Activated CD4-positive, alpha-beta T cell treated with anti-CD3 and anti-CD28 coated beads for 36 hours (primary cell): Measurements from ENCODE around the gene ADGRF5. TPM values are rescaled to one million over a fixed set of nuclear protein-coding genes. Genes with fewer than 3 reads are reported as not detected.
"Not testable (repeated sequence)": the region's sequence is repeated elsewhere in the genome, so short reads cannot be mapped to it uniquely, and the experiment has no call there.

ENCODE experiments used
- ATAC-seq: fragments of 200-7000 bp; cut with Tn5 transposase; one replicate; pipeline ENCODE4 v1.10.0; 2021; ENCODE audit warnings: mild to moderate bottlenecking, moderate library complexity
- CTCF ChIA-PET: fragments of 350-600 bp; sonication (Branson Sonifier 250); formaldehyde crosslinking; loops from one replicate; lab custom pipeline; 2021; ENCODE audit warnings: antibody characterized with exemption; lab: Charles Lee
- POLR2A ChIA-PET: fragments of 350-600 bp; sonication (Branson Sonifier 250); formaldehyde crosslinking; loops from one replicate; lab custom pipeline; 2021; ENCODE audit warnings: antibody characterized with exemption, inconsistent platforms; lab: Charles Lee
- DNase-seq: peaks from one replicate; pipeline ENCODE4 v3.0.0-alpha.2; 2020
- H3K27ac Mint-ChIP-seq: one replicate; pipeline ENCODE4 v1.8.0; 2021; ENCODE audit warnings: mixed read lengths
- H3K27me3 Mint-ChIP-seq: one replicate; pipeline ENCODE4 v1.8.0; 2021; ENCODE audit warnings: mixed read lengths
- H3K36me3 Mint-ChIP-seq: one replicate; pipeline ENCODE4 v1.8.0; 2021; ENCODE audit warnings: low read depth, mixed read lengths
- H3K4me1 Mint-ChIP-seq: one replicate; pipeline ENCODE4 v1.8.0; 2021; ENCODE audit warnings: mixed read lengths
- H3K4me3 Mint-ChIP-seq: one replicate; pipeline ENCODE4 v1.8.0; 2021; ENCODE audit warnings: mild to moderate bottlenecking, moderate library complexity, mixed read lengths
- H3K9me3 Mint-ChIP-seq: one replicate; pipeline ENCODE4 v1.8.0; 2021; ENCODE audit warnings: low read depth, mixed read lengths
- intact Hi-C, 2 experiments: fragments of 100-400 bp; cut with DNase I in 1 of 2; cut with micrococcal nuclease in 1 of 2; formaldehyde crosslinking; loops; one replicate each; pipeline versions ENCODE4 v1.14.2 to v1.15.1; 2022 to 2024; cut with DNase I, micrococcal nuclease
- total RNA-seq, 2 experiments: library from RNA; stranded (reverse); gene quantifications; one replicate each; pipeline ENCODE4 v1.2.3, GENCODE V29; 2021

ADGRF5 gene
- total RNA-seq, 2 experiments from 2014 or later: not detected

DNA sequence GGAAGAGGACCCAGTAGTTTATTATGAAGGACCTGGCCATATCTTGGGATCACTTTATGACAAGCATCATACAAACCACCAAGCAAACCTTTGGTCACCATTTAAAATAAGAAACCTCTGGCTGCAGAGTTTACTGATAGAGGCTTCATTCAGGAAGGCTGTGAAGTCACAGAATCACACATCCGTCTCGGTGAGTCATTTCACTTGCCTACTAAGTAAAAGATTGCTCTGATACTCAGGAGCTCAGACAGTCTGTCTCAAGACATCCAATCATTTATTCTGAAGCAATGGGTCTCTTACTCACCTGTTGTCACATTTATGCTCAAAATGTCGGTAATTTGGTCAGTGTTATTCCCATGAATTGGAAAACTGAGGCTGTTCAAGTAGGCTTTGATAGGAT lies 33.7 kb downstream of the ADGRF5 start:
- Mint-ChIP-seq H3K36me3 (no peaks in the 10 kb centered on the region), H3K4me1 (no peaks in the 10 kb centered on the region), H3K4me3 (no peak overlapping the region), H3K27me3 (no peaks in the 10 kb centered on the region), H3K27ac (no peak overlapping the region), H3K9me3 (no peaks in the 10 kb centered on the region)
- ATAC-seq (no peak), DNase-seq (no peak)
- POLR2A ChIA-PET: no interaction called here
- CTCF ChIA-PET: no interaction called here
- intact Hi-C loops: no loop called here

DNA sequence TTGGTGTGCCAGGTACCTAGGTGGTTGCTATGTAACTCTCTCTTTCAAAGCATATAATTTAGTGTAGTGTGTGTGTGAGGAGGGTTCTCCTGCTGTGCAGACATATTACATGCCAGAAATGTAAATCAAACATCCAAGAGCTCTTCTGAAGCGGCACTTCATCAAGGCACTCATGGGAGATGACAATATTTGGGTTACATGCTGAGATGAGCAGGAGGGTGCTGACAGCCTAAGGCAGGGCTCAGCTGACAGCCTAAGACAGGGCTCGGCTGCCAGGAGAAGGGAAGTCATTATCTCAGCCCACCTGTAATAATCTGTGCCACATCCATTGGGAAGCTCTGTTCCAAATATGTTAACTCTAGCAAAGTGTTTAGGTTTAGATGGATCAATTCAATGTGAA lies 39.1 kb downstream of the ADGRF5 start:
- H3K27me3 Mint-ChIP-seq: peaks cover 13% of the 10 kb centered on the region
- no peak for ATAC-seq
- no peak overlapping the region for H3K4me3 Mint-ChIP-seq
- no peaks in the 10 kb centered on the region for H3K4me1 Mint-ChIP-seq
- intact Hi-C loops: no loop called here
- no peaks in the 10 kb centered on the region for H3K9me3 Mint-ChIP-seq
- no peak overlapping the region for H3K27ac Mint-ChIP-seq
- ChIA-PET POLR2A (no interaction called here), CTCF (no interaction called here)
- no peak for DNase-seq
- H3K36me3 Mint-ChIP-seq: no peaks in the 10 kb centered on the region

DNA sequence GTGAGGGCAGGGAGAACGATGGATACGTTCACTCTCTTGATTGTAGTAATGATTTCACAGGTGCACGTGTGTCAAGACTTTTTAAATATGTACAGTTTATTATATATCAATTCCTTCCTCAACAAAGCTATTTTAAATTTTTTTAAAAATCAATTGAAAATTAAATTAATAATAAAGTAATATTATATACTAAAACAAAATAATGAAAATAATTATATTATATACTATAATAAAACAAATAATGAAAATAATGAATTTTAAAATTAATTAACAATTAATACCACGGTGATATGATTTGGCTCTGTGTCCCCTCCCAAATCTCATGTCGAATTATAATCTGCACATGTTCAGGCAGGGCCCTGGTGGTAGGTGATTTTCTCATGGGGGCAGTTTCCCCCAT lies 42.7 kb downstream of the ADGRF5 start:
- POLR2A ChIA-PET: no interaction called here
- Mint-ChIP-seq H3K36me3 (no peaks in the 10 kb centered on the region), H3K27ac (no peak overlapping the region), H3K9me3 (no peaks in the 10 kb centered on the region), H3K4me3 (no peak overlapping the region), H3K4me1 (no peaks in the 10 kb centered on the region), H3K27me3 (peaks cover 18% of the 10 kb centered on the region)
- intact Hi-C loops: no loop called here
- DNase-seq (no peak), ATAC-seq (no peak)
- CTCF ChIA-PET: no interaction called here

DNA sequence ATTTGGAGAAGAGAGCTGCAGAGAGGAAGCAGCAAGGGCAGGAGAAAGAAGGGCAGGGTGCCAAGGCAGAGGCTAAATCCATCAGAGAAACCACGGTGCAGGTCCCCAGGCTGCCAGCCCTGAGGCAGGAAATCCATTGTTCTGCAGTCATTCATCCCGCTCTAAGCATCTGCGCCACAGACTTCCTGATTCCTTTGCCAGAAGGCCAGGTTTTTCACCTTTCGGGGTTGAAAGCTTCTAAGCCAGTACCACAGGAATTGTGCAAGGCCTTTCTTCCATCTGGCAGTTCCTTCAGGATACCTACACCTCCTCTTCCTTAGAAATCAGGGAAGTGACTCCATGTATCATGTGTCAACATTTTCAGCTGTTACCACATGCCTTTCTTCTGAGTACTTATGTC lies 45.6 kb downstream of the ADGRF5 start:
- DNase-seq (no peak), ATAC-seq (no peak)
- intact Hi-C loops: no loop called here
- no peak overlapping the region for H3K4me3 Mint-ChIP-seq
- POLR2A ChIA-PET: no interaction called here
- no peaks in the 10 kb centered on the region for H3K4me1 Mint-ChIP-seq
- no peaks in the 10 kb centered on the region for H3K9me3 Mint-ChIP-seq
- no peaks in the 10 kb centered on the region for H3K36me3 Mint-ChIP-seq
- CTCF ChIA-PET: interaction anchor here (0.6 kb wide), 1 partner anchor 19 kb away, joined by 3 read pairs; no protein-coding TSS in a partner anchor
- no peak overlapping the region for H3K27ac Mint-ChIP-seq
- peaks cover 16% of the 10 kb centered on the region for H3K27me3 Mint-ChIP-seq

DNA sequence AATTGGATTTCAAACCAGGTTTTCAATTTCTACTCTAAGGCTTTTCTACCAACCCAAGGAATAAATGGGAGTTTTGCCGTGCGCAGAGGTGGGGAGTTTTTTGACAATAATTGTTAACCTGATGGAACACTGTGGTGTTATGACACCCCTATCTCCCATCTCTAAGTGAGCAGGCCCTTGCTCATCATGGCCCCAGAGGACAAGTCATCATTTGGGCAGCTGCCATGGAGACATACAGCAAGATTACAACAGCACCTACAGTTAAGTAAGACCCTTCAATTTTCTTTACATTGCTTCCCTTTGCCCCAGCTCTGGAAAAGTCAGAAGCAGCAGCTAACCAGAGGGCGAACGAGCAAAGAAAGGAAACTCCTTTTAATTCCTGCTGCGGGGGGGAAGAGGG lies 54.3 kb downstream of the ADGRF5 start:
- Mint-ChIP-seq H3K4me3 (no peak overlapping the region), H3K27ac (no peak overlapping the region), H3K4me1 (no peaks in the 10 kb centered on the region), H3K36me3 (no peaks in the 10 kb centered on the region), H3K9me3 (no peaks in the 10 kb centered on the region), H3K27me3 (peaks cover 17% of the 10 kb centered on the region)
- POLR2A ChIA-PET: no interaction called here
- DNase-seq (no peak), ATAC-seq (no peak)
- CTCF ChIA-PET: no interaction called here
- intact Hi-C loops: loop anchor here in 1 of 2 experiments (10.0 kb wide), 1 partner anchor 443 kb away; no protein-coding TSS in a partner anchor

DNA sequence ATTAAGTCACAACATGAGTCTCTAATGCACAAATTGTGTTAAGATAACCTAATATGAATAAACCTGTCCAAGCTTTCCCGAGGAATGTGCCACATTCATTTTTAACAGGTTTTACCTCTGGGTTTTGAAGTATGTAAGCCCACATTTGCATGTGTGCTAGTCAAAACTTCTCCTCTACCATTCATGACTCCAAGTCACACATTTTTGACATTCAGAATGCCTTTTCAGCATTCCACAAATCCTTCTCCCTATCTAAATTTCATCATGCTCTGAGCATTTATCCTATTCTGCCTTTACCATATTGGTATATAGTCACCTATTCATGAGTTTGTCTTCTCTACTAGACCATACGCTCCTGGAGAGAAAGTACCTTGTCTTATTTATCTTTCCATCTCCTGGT lies 56.5 kb downstream of the ADGRF5 start:
- POLR2A ChIA-PET: no interaction called here
- no peak overlapping the region for H3K27ac Mint-ChIP-seq
- intact Hi-C loops: loop anchor here in 1 of 2 experiments (10.0 kb wide), 1 partner anchor 440 kb away; no protein-coding TSS in a partner anchor
- H3K9me3 Mint-ChIP-seq: no peaks in the 10 kb centered on the region
- no peak overlapping the region for H3K4me3 Mint-ChIP-seq
- CTCF ChIA-PET: interaction anchor here (2.2 kb wide), 1 partner anchor 10 kb away, joined by 8 read pairs; no protein-coding TSS in a partner anchor
- no peaks in the 10 kb centered on the region for H3K4me1 Mint-ChIP-seq
- DNase-seq (no peak), ATAC-seq (no peak)
- peaks cover 13% of the 10 kb centered on the region for H3K27me3 Mint-ChIP-seq
- H3K36me3 Mint-ChIP-seq: no peaks in the 10 kb centered on the region

DNA sequence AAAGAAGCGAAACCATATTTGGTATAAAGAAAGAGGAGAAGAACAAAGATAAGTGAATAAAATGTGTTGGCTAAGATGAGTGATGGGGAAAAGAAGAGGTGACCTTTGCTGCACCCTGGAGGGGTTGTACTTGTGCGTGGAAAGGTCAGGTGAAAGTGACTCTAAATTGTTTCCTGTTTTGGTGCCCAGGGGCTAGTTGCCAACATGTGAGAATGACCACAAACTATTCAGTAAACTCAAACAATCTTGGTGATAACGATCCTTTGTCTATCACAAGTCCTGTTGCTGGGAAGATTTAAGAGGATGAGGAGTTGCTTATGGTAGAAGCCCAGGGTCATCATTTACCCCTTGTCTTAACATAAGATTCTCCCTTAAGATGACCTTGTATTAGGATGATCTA lies 57.9 kb downstream of the ADGRF5 start:
- intact Hi-C loops: loop anchor here in 1 of 2 experiments (10.0 kb wide), 1 partner anchor 439 kb away; no protein-coding TSS in a partner anchor

DNA sequence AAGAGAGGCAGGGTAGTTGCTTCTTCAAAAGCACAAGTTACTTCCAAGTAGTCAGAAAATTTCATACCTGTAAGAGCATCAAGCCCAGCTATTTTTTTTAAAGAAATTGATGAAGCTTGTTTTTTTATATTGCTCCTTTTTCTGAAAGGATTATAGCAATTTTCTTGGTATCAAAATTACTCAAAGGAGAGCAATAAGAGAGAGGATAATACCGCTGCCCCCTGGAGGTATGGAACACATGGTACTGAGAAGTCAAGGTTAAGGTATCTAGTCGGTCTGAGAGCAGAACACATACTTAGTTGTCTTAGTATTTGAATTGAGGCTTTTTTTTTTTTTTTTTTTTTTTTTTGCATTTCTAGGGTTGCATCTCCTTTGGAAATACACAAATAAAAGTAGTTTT lies 59.4 kb downstream of the ADGRF5 start:
- ChIA-PET POLR2A (no interaction called here), CTCF (interaction anchor here (0.6 to 3.3 kb wide), 2 partner anchors 14 to 42 kb away, joined by 3 to 14 read pairs; no protein-coding TSS in a partner anchor)
- intact Hi-C loops: loop anchor here in 1 of 2 experiments (10.0 kb wide), 1 partner anchor 438 kb away; no protein-coding TSS in a partner anchor
- H3K27me3 Mint-ChIP-seq: peaks cover 13% of the 10 kb centered on the region
- DNase-seq: peak; percentile 22
- no peaks in the 10 kb centered on the region for H3K4me1 Mint-ChIP-seq
- ATAC-seq: no peak
- no peaks in the 10 kb centered on the region for H3K36me3 Mint-ChIP-seq
- H3K9me3 Mint-ChIP-seq: no peaks in the 10 kb centered on the region
- no peak overlapping the region for H3K4me3 Mint-ChIP-seq
- H3K27ac Mint-ChIP-seq: no peak overlapping the region

More for the DNA sequence above, 57.9 kb downstream of the ADGRF5 start:
- no peaks in the 10 kb centered on the region for H3K36me3 Mint-ChIP-seq
- POLR2A ChIA-PET: no interaction called here
- H3K4me1 Mint-ChIP-seq: no peaks in the 10 kb centered on the region
- H3K4me3 Mint-ChIP-seq: no peak overlapping the region
- H3K27me3 Mint-ChIP-seq: peaks cover 16% of the 10 kb centered on the region
- H3K27ac Mint-ChIP-seq: no peak overlapping the region
- DNase-seq (no peak), ATAC-seq (no peak)
- CTCF ChIA-PET: interaction anchor here (0.6 kb wide), 1 partner anchor 178 kb away, joined by 4 read pairs; the partner anchor contains the start of gene ADGRF1
- H3K9me3 Mint-ChIP-seq: no peaks in the 10 kb centered on the region

DNA sequence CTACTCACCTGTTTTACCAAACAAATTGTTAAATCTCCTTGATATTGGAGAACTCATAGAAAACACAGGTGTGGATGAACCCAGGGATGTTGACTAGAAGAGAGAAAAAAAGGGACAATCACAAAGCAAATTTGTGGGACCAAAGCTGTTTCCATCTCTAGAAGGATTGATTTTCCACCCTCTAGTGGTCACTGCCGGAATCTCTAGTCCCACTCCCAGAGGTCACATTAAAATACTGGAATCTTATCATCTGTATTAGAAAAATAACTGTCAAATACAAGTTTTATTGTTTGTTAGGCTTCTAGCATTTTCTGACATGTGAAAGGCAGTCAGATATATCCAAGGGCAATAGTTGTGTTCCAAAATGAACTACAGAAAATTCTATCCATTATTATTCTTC lies 65.8 kb downstream of the ADGRF5 start:
- POLR2A ChIA-PET, H3K4me3 Mint-ChIP-seq, H3K9me3 Mint-ChIP-seq, intact Hi-C loops, H3K4me1 Mint-ChIP-seq, H3K27ac Mint-ChIP-seq, ATAC-seq, H3K27me3 Mint-ChIP-seq, H3K36me3 Mint-ChIP-seq: not testable (repeated sequence)
- CTCF ChIA-PET: interaction anchor here (0.7 to 2.4 kb wide), 6 partner anchors 10 to 1165 kb away, joined by 3 to 8 read pairs (median 3); no protein-coding TSS in a partner anchor
- peak; percentile 49 for DNase-seq

DNA sequence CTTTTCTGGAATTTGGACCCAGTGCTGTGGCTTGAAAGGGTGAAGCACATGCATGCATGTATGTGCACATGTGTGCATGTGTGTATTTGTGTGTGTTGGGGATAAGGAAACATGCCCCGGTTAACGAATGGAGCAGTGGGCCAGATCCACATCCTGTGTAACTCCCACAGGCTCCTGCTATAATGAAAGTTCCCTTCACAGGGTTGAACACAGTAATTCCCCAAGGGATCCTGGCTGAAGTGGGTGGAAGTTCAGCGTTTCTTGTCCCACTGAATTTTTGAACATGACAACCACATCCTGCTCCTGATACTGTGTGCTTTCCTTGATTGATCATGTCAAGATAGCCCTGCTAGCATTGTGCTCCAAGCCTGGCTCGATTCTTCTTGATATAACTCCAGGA lies 70.2 kb downstream of the ADGRF5 start:
- H3K27ac Mint-ChIP-seq, H3K9me3 Mint-ChIP-seq, ATAC-seq, CTCF ChIA-PET, H3K36me3 Mint-ChIP-seq, DNase-seq, H3K4me3 Mint-ChIP-seq, intact Hi-C loops, POLR2A ChIA-PET, H3K4me1 Mint-ChIP-seq: not testable (repeated sequence)
- peaks cover 19% of the 10 kb centered on the region for H3K27me3 Mint-ChIP-seq

DNA sequence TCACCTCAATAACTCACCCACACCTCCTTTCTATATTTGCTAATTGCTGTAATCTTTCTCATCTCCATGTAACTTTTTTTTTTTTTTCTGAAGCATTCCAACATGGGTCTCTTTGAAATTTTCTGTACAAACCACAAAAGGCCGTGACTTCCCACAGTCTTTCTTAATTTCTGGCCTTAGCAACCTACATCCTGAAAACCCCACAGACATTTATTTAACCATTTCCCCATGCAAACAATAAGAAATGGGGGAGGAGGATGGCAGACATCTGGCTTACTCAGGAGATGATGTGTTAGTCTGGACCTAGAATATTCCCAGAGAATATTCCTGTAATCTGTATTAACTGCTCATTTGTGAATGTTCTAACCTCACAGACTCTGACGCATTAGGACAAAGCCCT lies 70.9 kb downstream of the ADGRF5 start:
- no peak for ATAC-seq
- Mint-ChIP-seq H3K4me3 (no peak overlapping the region), H3K4me1 (peaks cover 3% of the 10 kb centered on the region), H3K9me3 (no peaks in the 10 kb centered on the region), H3K27ac (no peak overlapping the region), H3K27me3 (peaks cover 19% of the 10 kb centered on the region), H3K36me3 (no peaks in the 10 kb centered on the region)
- intact Hi-C loops: no loop called here
- CTCF ChIA-PET: no interaction called here
- POLR2A ChIA-PET: no interaction called here
- no peak for DNase-seq

DNA sequence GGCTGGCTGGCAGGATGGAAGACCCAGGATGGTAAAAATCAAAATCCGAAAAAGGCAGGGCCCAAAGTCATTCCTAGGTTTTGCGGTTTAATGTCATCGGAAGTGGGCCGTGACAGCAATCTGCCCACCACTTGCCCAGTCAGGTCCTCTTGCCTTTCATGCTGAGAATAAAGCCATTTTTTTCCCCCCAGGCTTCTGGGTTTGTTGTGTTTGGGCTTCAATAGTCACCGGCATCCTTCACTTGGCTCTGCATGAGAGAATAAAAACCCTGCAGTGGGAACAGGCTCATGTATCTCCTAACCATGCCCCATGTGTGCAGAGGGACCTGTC lies 72.4 kb downstream of the ADGRF5 start:
- Mint-ChIP-seq H3K27me3 (peaks cover 22% of the 10 kb centered on the region), H3K27ac (no peak overlapping the region), H3K4me1 (peaks cover 3% of the 10 kb centered on the region), H3K36me3 (no peaks in the 10 kb centered on the region), H3K9me3 (no peaks in the 10 kb centered on the region), H3K4me3 (no peak overlapping the region)
- ChIA-PET POLR2A (interaction anchor here (0.7 kb wide), 1 partner anchor 460 kb away, joined by 3 read pairs; the partner anchor contains the start of gene TNFRSF21), CTCF (interaction anchor here (0.6 to 3.1 kb wide), 14 partner anchors 11 to 1359 kb away, joined by 3 to 14 read pairs (median 4); no protein-coding TSS in a partner anchor)
- intact Hi-C loops: loop anchor here (1.0 to 2.0 kb wide), 4 partner anchors 141 to 461 kb away; no protein-coding TSS in a partner anchor
- DNase-seq (no peak), ATAC-seq (no peak)
